ENCODE results near the gene IKZF5.

The IKZF5 gene

GRCh38 chr10:123000155-123000554 is 8.4 kb downstream of the IKZF5 start:
- no peak overlapping the region for H3K27ac ChIP-seq (ENCODE audit: low read depth, low read length, poor library complexity, severe bottlenecking)
- H3K27me3 ChIP-seq (ENCODE audit: insufficient read depth, low read length): no peaks in the 10 kb centered on the region
- H3K36me3 ChIP-seq (ENCODE audit: insufficient read depth, low read length): peaks cover 48% of the 10 kb centered on the region
- peaks cover 3% of the 10 kb centered on the region for H3K4me1 ChIP-seq (ENCODE audit: insufficient read depth, low read length, severe bottlenecking)
- no peaks in the 10 kb centered on the region for H4K20me1 ChIP-seq (ENCODE audit: insufficient read depth, low read length)
- no peaks in the 10 kb centered on the region for H3F3A ChIP-seq (ENCODE audit: insufficient read depth, low read length)
- no peak overlapping the region for H3K4me3 ChIP-seq (ENCODE audit: low read depth, low read length, poor library complexity, severe bottlenecking)
- TF ChIP-seq, protein P1, sequence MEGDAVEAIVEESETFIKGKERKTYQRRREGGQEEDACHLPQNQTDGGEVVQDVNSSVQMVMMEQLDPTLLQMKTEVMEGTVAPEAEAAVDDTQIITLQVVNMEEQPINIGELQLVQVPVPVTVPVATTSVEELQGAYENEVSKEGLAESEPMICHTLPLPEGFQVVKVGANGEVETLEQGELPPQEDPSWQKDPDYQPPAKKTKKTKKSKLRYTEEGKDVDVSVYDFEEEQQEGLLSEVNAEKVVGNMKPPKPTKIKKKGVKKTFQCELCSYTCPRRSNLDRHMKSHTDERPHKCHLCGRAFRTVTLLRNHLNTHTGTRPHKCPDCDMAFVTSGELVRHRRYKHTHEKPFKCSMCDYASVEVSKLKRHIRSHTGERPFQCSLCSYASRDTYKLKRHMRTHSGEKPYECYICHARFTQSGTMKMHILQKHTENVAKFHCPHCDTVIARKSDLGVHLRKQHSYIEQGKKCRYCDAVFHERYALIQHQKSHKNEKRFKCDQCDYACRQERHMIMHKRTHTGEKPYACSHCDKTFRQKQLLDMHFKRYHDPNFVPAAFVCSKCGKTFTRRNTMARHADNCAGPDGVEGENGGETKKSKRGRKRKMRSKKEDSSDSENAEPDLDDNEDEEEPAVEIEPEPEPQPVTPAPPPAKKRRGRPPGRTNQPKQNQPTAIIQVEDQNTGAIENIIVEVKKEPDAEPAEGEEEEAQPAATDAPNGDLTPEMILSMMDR (IDR thresholded peaks at IDR 0.05; ENCODE audit: low read length): no peak
- TF ChIP-seq EZH2 (IDR thresholded peaks at IDR 0.05; ENCODE audit: borderline replicate concordance, low read length): no peak
- H2AFZ ChIP-seq (ENCODE audit: low read length): no peak overlapping the region
- peaks cover 52% of the 10 kb centered on the region for H3K79me2 ChIP-seq (ENCODE audit: insufficient read depth, low read length)
- no peaks in the 10 kb centered on the region for H3K9me2 ChIP-seq (ENCODE audit: low read depth, low read length)
- H3K9me3 ChIP-seq (ENCODE audit: low read length): no peaks in the 10 kb centered on the region
- H3K4me2 ChIP-seq (ENCODE audit: low read length): no peak overlapping the region
- H3K9ac ChIP-seq (ENCODE audit: low read length): no peak overlapping the region

- no peak overlapping the region for H3K9ac ChIP-seq (ENCODE audit: low read length)
- no peaks in the 10 kb centered on the region for H3K9me2 ChIP-seq (ENCODE audit: low read depth, low read length)
- no peak overlapping the region for H3K4me3 ChIP-seq (ENCODE audit: low read depth, low read length, poor library complexity, severe bottlenecking)
- no peaks in the 10 kb centered on the region for H3F3A ChIP-seq (ENCODE audit: insufficient read depth, low read length)
- no peak for TF ChIP-seq EZH2 (IDR thresholded peaks at IDR 0.05; ENCODE audit: borderline replicate concordance, low read length)
- H3K27me3 ChIP-seq (ENCODE audit: insufficient read depth, low read length): no peaks in the 10 kb centered on the region
- H3K9me3 ChIP-seq (ENCODE audit: low read length): no peaks in the 10 kb centered on the region
- H3K36me3 ChIP-seq (ENCODE audit: insufficient read depth, low read length): peaks cover 56% of the 10 kb centered on the region
- peaks cover 3% of the 10 kb centered on the region for H3K4me1 ChIP-seq (ENCODE audit: insufficient read depth, low read length, severe bottlenecking)
- no peak overlapping the region for H3K4me2 ChIP-seq (ENCODE audit: low read length)
- H2AFZ ChIP-seq (ENCODE audit: low read length): no peak overlapping the region
- H3K27ac ChIP-seq (ENCODE audit: low read depth, low read length, poor library complexity, severe bottlenecking): no peak overlapping the region
- no peaks in the 10 kb centered on the region for H4K20me1 ChIP-seq (ENCODE audit: insufficient read depth, low read length)
- peaks cover 44% of the 10 kb centered on the region for H3K79me2 ChIP-seq (ENCODE audit: insufficient read depth, low read length)
These were observed 9.2 kb downstream of the IKZF5 start for GRCh38 chr10:122999347-122999746.

DNA sequence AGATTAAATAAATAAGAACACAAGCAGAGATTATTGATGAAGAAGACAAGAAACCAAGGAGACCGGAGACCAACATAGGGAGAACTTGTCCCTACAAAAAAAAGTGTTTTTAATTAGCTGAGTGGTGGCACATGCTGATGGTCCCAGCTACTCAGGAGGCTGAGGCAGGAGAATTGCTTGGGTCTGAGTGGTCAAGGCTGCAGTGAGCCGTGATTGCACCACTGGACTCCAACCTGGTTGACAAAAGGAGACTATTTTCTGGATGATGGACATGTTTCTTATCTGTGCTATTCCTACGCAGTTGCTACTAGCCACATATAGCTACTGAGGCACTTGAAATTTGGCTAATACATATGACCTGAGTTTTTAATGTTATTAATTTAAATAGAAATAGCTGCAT is 9.7 kb downstream of the IKZF5 start:
- peaks cover 60% of the 10 kb centered on the region for H3K36me3 ChIP-seq (ENCODE audit: insufficient read depth, low read length)
- no peaks in the 10 kb centered on the region for H4K20me1 ChIP-seq (ENCODE audit: insufficient read depth, low read length)
- TF ChIP-seq, protein P1 (IDR thresholded peaks at IDR 0.05; ENCODE audit: low read length): no peak
- TF ChIP-seq EZH2 (IDR thresholded peaks at IDR 0.05; ENCODE audit: borderline replicate concordance, low read length): no peak
- H2AFZ ChIP-seq (ENCODE audit: low read length): no peak overlapping the region
- H3K4me3 ChIP-seq (ENCODE audit: low read depth, low read length, poor library complexity, severe bottlenecking): no peak overlapping the region
- H3K9me3 ChIP-seq (ENCODE audit: low read length): no peaks in the 10 kb centered on the region
- no peaks in the 10 kb centered on the region for H3K9me2 ChIP-seq (ENCODE audit: low read depth, low read length)
- H3K27ac ChIP-seq (ENCODE audit: low read depth, low read length, poor library complexity, severe bottlenecking): no peak overlapping the region
- peaks cover 40% of the 10 kb centered on the region for H3K79me2 ChIP-seq (ENCODE audit: insufficient read depth, low read length)
- no peak overlapping the region for H3K9ac ChIP-seq (ENCODE audit: low read length)
- no peaks in the 10 kb centered on the region for H3F3A ChIP-seq (ENCODE audit: insufficient read depth, low read length)
- no peak overlapping the region for H3K4me2 ChIP-seq (ENCODE audit: low read length)
- H3K4me1 ChIP-seq (ENCODE audit: insufficient read depth, low read length, severe bottlenecking): peaks cover 3% of the 10 kb centered on the region
- H3K27me3 ChIP-seq (ENCODE audit: insufficient read depth, low read length): no peaks in the 10 kb centered on the region

GRCh38 chr10:122998360-122998917 is 10.2 kb downstream of the IKZF5 start:
- Histone ChIP-seq H3K9me2 (ENCODE audit: low read depth, low read length) (no peaks in the 10 kb centered on the region), H3F3A (ENCODE audit: insufficient read depth, low read length) (no peaks in the 10 kb centered on the region), H3K79me2 (ENCODE audit: insufficient read depth, low read length) (peaks cover 35% of the 10 kb centered on the region), H3K4me3 (ENCODE audit: low read depth, low read length, poor library complexity, severe bottlenecking) (no peak overlapping the region), H3K4me1 (ENCODE audit: insufficient read depth, low read length, severe bottlenecking) (peaks cover 3% of the 10 kb centered on the region), H3K27me3 (ENCODE audit: insufficient read depth, low read length) (no peaks in the 10 kb centered on the region), H3K9ac (ENCODE audit: low read length) (no peak overlapping the region), H3K36me3 (ENCODE audit: insufficient read depth, low read length) (peaks cover 64% of the 10 kb centered on the region), H2AFZ (ENCODE audit: low read length) (no peak overlapping the region), H3K4me2 (ENCODE audit: low read length) (no peak overlapping the region), H4K20me1 (ENCODE audit: insufficient read depth, low read length) (no peaks in the 10 kb centered on the region), H3K27ac (ENCODE audit: low read depth, low read length, poor library complexity, severe bottlenecking) (no peak overlapping the region), H3K9me3 (ENCODE audit: low read length) (no peaks in the 10 kb centered on the region)
- TF ChIP-seq, protein P1 (IDR thresholded peaks at IDR 0.05; ENCODE audit: low read length): no peak
- no peak for TF ChIP-seq EZH2 (IDR thresholded peaks at IDR 0.05; ENCODE audit: borderline replicate concordance, low read length)

All from OCI-LY1 (cell line).